Immature natural killer cell (primary cell): ENCODE results near the gene RANBP3. TPM values are rescaled to one million over a fixed set of nuclear protein-coding genes. Genes with fewer than 3 reads are reported as not detected.

Source experiments
- polyA plus RNA-seq, 3 donors: library from polyadenylated mRNA; unstranded; fragments of 300-500 nt; fragmentation: Illumina TruSeq; gene quantifications; one replicate each; pipeline ENCODE4 v1.2.3, GENCODE V29; 2021

The RANBP3 gene
- polyA plus RNA-seq, 3 donors from 2014 or later, result 3.2 to 14.5 (median 4.4) TPM

Other genes starting within 250 kb of the RANBP3 start
- gene PRR22, start 193.4 kb downstream of the RANBP3 start, polyA plus RNA-seq, result not detected
- gene DUS3L, start 187.0 kb downstream of the RANBP3 start, polyA plus RNA-seq, result 10 to 100 TPM; 21.2 to 42.5 (median 33.4) TPM
- gene NRTN, start 173.1 kb downstream of the RANBP3 start, polyA plus RNA-seq, result under 1 TPM in 1 of 3 donors, not detected in 2; 0.56 TPM
- gene FUT6, start 138.4 kb downstream of the RANBP3 start, polyA plus RNA-seq, result not detected
- not detected for gene FUT3, start 126.7 kb downstream of the RANBP3 start, polyA plus RNA-seq
- gene FUT5, start 107.6 kb downstream of the RANBP3 start, polyA plus RNA-seq, result not detected
- gene NDUFA11, start 74.3 kb downstream of the RANBP3 start, polyA plus RNA-seq, result 100 to 1,000 TPM; 329 to 666 (median 378) TPM
- 1 to 10 TPM; 2.2 to 6.5 (median 5.2) TPM for gene VMAC, start 73.3 kb downstream of the RANBP3 start, polyA plus RNA-seq
- gene CAPS, start 63.9 kb downstream of the RANBP3 start, polyA plus RNA-seq, result 1 to 10 TPM in 2 of 3 donors, under 1 TPM in 1; 0.32 to 4.1 (median 2.2) TPM
- 1 to 10 TPM in 2 of 3 donors, not detected in 1; 2.2 to 3.9 TPM for gene RFX2, start 132.4 kb upstream of the RANBP3 start, polyA plus RNA-seq
- gene ACSBG2, start 157.5 kb upstream of the RANBP3 start, polyA plus RNA-seq, result under 1 TPM in 1 of 3 donors, not detected in 2; 0.38 TPM